Tibial nerve (tissue), 3 donors: ENCODE data around the gene NSFL1C.

Experiments used
- POLR2A ChIP-seq, 2 donors: fragments of 450-650 bp; IDR thresholded peaks; one replicate each; pipeline ENCODE4 v1.6.1; 2017; ENCODE audit warnings: antibody characterized with exemption in 2 of 2, mild to moderate bottlenecking in 2 of 2, moderate library complexity in 2 of 2
- TF ChIP-seq, protein P1 (sequence below), 5 experiments: fragments of 200-600 bp in 3 of 5; fragments of 450-650 bp in 2 of 5; sonication (generic) in 3 of 5; IDR thresholded peaks; one replicate each; pipeline ENCODE4 v1.5.1; 2016 to 2019; ENCODE audit warnings: antibody characterized with exemption in 5 of 5, mild to moderate bottlenecking in 3 of 5, moderate library complexity in 2 of 5

DNA sequence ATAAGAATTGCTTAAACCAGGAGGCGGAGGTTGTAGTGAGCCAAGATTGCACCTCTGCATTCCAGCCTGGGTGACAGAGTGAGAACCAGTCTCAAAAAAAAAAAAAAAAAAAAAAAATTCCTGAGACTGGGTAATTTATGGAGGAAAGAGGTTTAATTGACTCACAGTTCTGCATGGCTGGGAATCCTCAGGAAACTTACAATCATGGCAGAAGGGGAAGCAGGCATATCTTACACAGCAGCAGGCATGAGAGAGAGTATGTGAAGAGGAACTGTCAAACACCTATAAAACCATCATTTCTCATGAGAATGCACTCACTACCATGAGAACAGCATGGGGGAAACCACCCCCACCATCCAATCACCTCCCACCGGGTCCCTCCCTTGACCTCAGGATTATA lies 72.0 kb downstream of the NSFL1C start:
- TF ChIP-seq, protein P1, sequence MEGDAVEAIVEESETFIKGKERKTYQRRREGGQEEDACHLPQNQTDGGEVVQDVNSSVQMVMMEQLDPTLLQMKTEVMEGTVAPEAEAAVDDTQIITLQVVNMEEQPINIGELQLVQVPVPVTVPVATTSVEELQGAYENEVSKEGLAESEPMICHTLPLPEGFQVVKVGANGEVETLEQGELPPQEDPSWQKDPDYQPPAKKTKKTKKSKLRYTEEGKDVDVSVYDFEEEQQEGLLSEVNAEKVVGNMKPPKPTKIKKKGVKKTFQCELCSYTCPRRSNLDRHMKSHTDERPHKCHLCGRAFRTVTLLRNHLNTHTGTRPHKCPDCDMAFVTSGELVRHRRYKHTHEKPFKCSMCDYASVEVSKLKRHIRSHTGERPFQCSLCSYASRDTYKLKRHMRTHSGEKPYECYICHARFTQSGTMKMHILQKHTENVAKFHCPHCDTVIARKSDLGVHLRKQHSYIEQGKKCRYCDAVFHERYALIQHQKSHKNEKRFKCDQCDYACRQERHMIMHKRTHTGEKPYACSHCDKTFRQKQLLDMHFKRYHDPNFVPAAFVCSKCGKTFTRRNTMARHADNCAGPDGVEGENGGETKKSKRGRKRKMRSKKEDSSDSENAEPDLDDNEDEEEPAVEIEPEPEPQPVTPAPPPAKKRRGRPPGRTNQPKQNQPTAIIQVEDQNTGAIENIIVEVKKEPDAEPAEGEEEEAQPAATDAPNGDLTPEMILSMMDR (IDR thresholded peaks at IDR 0.05) = no peak
- TF ChIP-seq POLR2A (IDR thresholded peaks at IDR 0.05) = no peak
